ENCODE results near the gene CDH23.

GRCh38 chr10:71536332-71536731 lies 139.6 kb downstream of the CDH23 start:
- TF ChIP-seq CTCF (conservative IDR thresholded peaks at IDR 0.05 in 1 of 2, IDR thresholded peaks at IDR 0.05 in 1 of 2; ENCODE audit: low read depth in 1 of 2, low read length in 2 of 2) (no peak), EZH2 (IDR thresholded peaks at IDR 0.05; ENCODE audit: low read length, missing control alignments) (no peak)

Measured in fibroblast of lung (primary cell).